NCI-H446 (cell line): ENCODE results near the gene TBX10.
"Not testable (repeated sequence)": the region's sequence is repeated elsewhere in the genome, so short reads cannot be mapped to it uniquely, and the experiment has no call there.

ENCODE experiments used
- DNase-seq, 2 experiments: peaks; one replicate each; lab custom pipeline; 2025; lab: John Stamatoyannopoulos, UW

The TBX10 gene

GRCh38 chr11:67664213-67664585, 24.6 kb upstream of the TBX10 start:
- DNase-seq: no peak

GRCh38 chr11:67663532-67664212, 24.1 kb upstream of the TBX10 start:
- no peak for DNase-seq

- no peak for DNase-seq
Observed at GRCh38 chr11:67662835-67663531, 23.4 kb upstream of the TBX10 start.

GRCh38 chr11:67662142-67662834, 22.7 kb upstream of the TBX10 start:
- DNase-seq: no peak

GRCh38 chr11:67660752-67661151, 21.2 kb upstream of the TBX10 start:
- not testable (repeated sequence) for DNase-seq

GRCh38 chr11:67659651-67660165, 20.1 kb upstream of the TBX10 start:
- DNase-seq: not testable (repeated sequence)

- no peak for DNase-seq
Observed at GRCh38 chr11:67657300-67657699, 17.7 kb upstream of the TBX10 start.

- no peak for DNase-seq
Observed at GRCh38 chr11:67656278-67656922, 16.8 kb upstream of the TBX10 start.

- DNase-seq: no peak
Observed at GRCh38 chr11:67654225-67654624, 14.7 kb upstream of the TBX10 start.

GRCh38 chr11:67652965-67653845, 13.6 kb upstream of the TBX10 start:
- DNase-seq: no peak

- no peak for DNase-seq
Observed at GRCh38 chr11:67651976-67652781, 12.6 kb upstream of the TBX10 start.

GRCh38 chr11:67649634-67650510, 10.3 kb upstream of the TBX10 start:
- DNase-seq: no peak

- no peak for DNase-seq
Observed at GRCh38 chr11:67648796-67649613, 9.4 kb upstream of the TBX10 start.

GRCh38 chr11:67648140-67648795, 8.7 kb upstream of the TBX10 start:
- DNase-seq: no peak

- no peak for DNase-seq
Observed at GRCh38 chr11:67647471-67647870, 7.9 kb upstream of the TBX10 start.

- no peak for DNase-seq
Observed at GRCh38 chr11:67646535-67647336, 7.2 kb upstream of the TBX10 start.
